Myocyte (in vitro differentiated cells): ENCODE results near the gene SPTLC1. TPM values are rescaled to one million over a fixed set of nuclear protein-coding genes. Genes with fewer than 3 reads are reported as not detected.

Experiments
- total RNA-seq: library from RNA; depleted of rRNA; stranded (reverse); fragments of >200 nt; gene quantifications from 2 replicates; pipeline ENCODE4 v1.2.3, GENCODE V29; 2014

Gene SPTLC1
- total RNA-seq, 1 donor from 2014 or later: 66.4 TPM

Other genes with a start within 250 kb of the SPTLC1 start
- gene ROR2, start 165.2 kb downstream of the SPTLC1 start, total RNA-seq: 0.05 TPM in 1 of 2 replicates, not detected in the other
- gene IARS1, start 178.3 kb upstream of the SPTLC1 start, total RNA-seq: 234 and 238 TPM in 2 replicates
- 25.2 and 27.1 TPM in 2 replicates for gene NOL8, start 209.9 kb upstream of the SPTLC1 start, total RNA-seq
- 8.4 and 13.1 TPM in 2 replicates for gene CENPP, start 210.5 kb upstream of the SPTLC1 start, total RNA-seq